C4-2B (cell line): Measurements from ENCODE around the gene TPGS1.

ENCODE experiments used
- CTCF ChIP-seq: fragments of 450-650 bp; conservative IDR thresholded peaks from 2 replicates; pipeline ENCODE4 v1.5.1; 2017; ENCODE audit warnings: mild to moderate bottlenecking
- ZFX ChIP-seq: fragments of 450-650 bp; IDR thresholded peaks from 2 replicates; pipeline ENCODE4 v1.6.1; 2017

DNA sequence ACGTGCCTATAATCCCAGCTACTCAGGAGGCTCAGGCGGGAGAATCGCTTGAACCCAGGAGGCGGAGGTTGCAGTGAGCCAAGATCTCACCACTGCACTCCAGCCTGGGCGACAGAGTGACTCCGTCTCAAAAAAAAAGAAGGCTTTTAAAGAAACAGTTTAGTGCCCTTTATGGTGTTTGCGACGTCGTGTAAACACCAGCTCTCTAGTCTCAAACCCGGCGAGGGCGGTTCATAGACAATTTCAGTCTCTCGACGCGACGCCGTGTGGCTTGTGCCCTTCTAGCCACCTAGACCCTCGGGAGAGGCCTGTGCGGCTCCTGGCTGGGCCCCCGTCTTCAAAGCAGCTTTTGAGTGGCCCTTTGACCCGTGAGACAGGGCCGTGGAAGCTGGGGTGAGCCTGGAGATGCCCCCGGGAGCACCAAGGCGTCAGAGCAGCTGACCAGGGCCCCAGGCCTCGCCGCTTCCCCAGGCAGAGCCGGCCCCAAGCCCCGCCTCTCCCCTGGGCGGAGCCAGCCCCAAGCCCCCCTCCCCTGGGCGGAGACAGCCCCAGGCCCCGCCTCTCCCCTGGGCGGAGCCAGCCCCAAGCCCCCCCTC, 16.1 kb upstream of the TPGS1 start:
- TF ChIP-seq CTCF, result no peak
- no peak for TF ChIP-seq ZFX
